ENCODE data around the gene SMTN.

DNA sequence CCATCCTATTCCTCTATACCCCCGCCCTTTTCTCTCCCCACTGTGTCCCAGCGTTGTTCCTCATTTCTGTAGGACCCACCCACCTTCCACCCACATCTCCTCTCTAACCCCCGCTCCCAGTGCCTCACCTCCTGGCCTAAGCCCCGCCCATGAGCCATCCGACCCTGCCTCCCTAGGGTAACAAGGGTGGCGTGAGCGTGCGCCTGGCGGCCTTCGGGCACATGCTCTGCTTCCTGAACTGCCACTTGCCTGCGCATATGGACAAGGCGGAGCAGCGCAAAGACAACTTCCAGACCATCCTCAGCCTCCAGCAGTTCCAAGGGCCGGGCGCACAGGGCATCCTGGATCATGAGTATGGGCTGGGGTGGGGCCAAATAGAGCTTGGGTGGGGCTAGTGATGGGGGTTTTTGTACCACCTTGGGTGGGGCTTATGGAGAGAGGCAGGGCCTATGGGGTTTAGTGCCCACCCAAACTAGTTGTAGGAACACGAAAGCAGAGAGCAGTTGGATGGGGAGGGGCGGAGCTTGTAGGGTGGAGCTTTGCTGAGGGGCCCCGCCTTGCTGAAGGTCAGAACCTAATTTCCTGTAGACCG, 46.2 kb downstream of the SMTN start:
- TF ChIP-seq POLR2A (IDR thresholded peaks at IDR 0.05; ENCODE audit: low read depth, low read length) (no peak), POLR2AphosphoS5 (IDR thresholded peaks at IDR 0.05; ENCODE audit: low read depth, low read length) (no peak), TAF1 (IDR thresholded peaks at IDR 0.05; ENCODE audit: borderline replicate concordance, low read depth, low read length) (no peak)
